ENCODE measurements around the gene SGMS1. TPM values are rescaled to one million over a fixed set of nuclear protein-coding genes. Genes with fewer than 3 reads are reported as not detected.
"Not testable (repeated sequence)": the region's sequence is repeated elsewhere in the genome, so short reads cannot be mapped to it uniquely, and the experiment has no call there.

SGMS1 gene
- total and polyA plus RNA-seq, 4 donors: 8.9 to 54.3 (median 22.2) TPM

- H3K27ac ChIP-seq (ENCODE audit: low read depth in 1 of 2, low read length in 2 of 2): no peak overlapping the region
- WGBS, 2 donors: 91 to 92% methylated on average over 5 of the region's 5 CpGs
Observed at GRCh38 chr10:50575477-50576244, 48.1 kb downstream of the SGMS1 start.

DNA sequence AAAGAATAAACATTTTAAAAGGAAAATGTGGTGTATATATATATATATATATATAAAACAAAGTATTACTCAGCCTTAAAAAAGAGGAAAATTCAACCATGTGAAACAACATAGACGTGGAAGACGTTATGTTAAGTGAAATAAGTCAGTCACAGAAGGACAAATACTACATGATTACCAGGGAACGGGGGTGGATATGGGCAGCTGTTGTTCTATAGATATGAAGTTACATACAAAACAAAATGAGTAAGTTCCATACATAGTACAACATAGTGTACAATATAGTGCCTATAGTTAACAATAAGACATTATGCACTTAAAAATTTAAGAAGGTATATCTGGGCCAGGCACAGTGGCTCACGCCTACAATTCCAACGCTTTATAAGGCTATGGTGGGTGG, 48.8 kb downstream of the SGMS1 start:
- no peak overlapping the region for H3K27ac ChIP-seq (ENCODE audit: low read depth in 1 of 2, low read length in 2 of 2)
- H3K36me3 ChIP-seq (ENCODE audit: control insufficient read depth in 1 of 2, insufficient read depth in 2 of 2, low read length in 1 of 2): no peaks in the 10 kb centered on the region
- H3K4me1 ChIP-seq (ENCODE audit: control insufficient read depth in 1 of 2, insufficient read depth in 2 of 2, low read length in 2 of 2): peaks cover 4 to 5% of the 10 kb centered on the region in 2 donors
- H3K4me3 ChIP-seq (ENCODE audit: low read length in 2 of 2): no peak overlapping the region
- no peak for ATAC-seq (ENCODE audit: low FRiP score)
- WGBS, 2 donors: 94 to 97% methylated on average over 5 of the region's 5 CpGs
- no peak for DNase-seq
- no peaks in the 10 kb centered on the region for H3K27me3 ChIP-seq (ENCODE audit: control insufficient read depth in 1 of 2, insufficient read depth in 2 of 2, low read length in 1 of 2)
- intact Hi-C loops (cut with DNase I): no loop called here
- no peaks in the 10 kb centered on the region for H3K9me3 ChIP-seq (ENCODE audit: control insufficient read depth, low read length)

More at GRCh38 chr10:50575477-50576244, 48.1 kb downstream of the SGMS1 start:
- DNase-seq: no peak
- Histone ChIP-seq H3K9me3 (ENCODE audit: control insufficient read depth, low read length) (no peaks in the 10 kb centered on the region), H3K27me3 (ENCODE audit: control insufficient read depth in 1 of 2, insufficient read depth in 2 of 2, low read length in 1 of 2) (no peaks in the 10 kb centered on the region), H3K4me3 (ENCODE audit: low read length in 2 of 2) (no peak overlapping the region), H3K4me1 (ENCODE audit: control insufficient read depth in 1 of 2, insufficient read depth in 2 of 2, low read length in 2 of 2) (peaks cover 4 to 5% of the 10 kb centered on the region in 2 donors), H3K36me3 (ENCODE audit: control insufficient read depth in 1 of 2, insufficient read depth in 2 of 2, low read length in 1 of 2) (no peaks in the 10 kb centered on the region)
- intact Hi-C loops (cut with DNase I): no loop called here
- ATAC-seq (ENCODE audit: low FRiP score): no peak

DNA sequence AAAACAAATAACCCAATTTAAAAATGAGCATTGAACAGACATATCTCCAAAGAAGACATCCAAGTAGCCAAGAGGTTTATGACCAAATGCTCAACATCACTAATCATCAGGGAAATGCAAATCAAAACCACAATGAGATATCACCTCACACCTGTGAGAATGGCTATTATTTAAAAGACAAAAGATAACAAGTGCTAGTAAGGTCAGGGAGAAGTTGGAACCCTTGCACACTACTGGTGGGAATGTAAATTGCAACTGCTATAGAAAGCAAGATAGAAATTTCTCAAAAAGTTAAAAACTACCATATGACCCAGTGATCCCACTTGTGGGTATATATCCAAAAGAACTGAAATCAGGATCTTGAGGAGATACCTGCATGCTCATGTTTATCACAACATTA, 49.5 kb downstream of the SGMS1 start:
- Histone ChIP-seq H3K27ac (ENCODE audit: low read depth in 1 of 2, low read length in 2 of 2) (no peak overlapping the region), H3K4me3 (ENCODE audit: low read length in 2 of 2) (no peak overlapping the region), H3K4me1 (ENCODE audit: control insufficient read depth in 1 of 2, insufficient read depth in 2 of 2, low read length in 2 of 2) (peaks cover 4 to 5% of the 10 kb centered on the region in 2 donors), H3K36me3 (ENCODE audit: control insufficient read depth in 1 of 2, insufficient read depth in 2 of 2, low read length in 1 of 2) (no peaks in the 10 kb centered on the region), H3K27me3 (ENCODE audit: control insufficient read depth in 1 of 2, insufficient read depth in 2 of 2, low read length in 1 of 2) (no peaks in the 10 kb centered on the region), H3K9me3 (ENCODE audit: control insufficient read depth, low read length) (no peaks in the 10 kb centered on the region)
- ATAC-seq (ENCODE audit: low FRiP score) (no peak), DNase-seq (no peak)
- intact Hi-C loops (cut with DNase I): no loop called here

GRCh38 chr10:50572017-50572491, 51.7 kb downstream of the SGMS1 start:
- Histone ChIP-seq H3K4me1 (ENCODE audit: control insufficient read depth in 1 of 2, insufficient read depth in 2 of 2, low read length in 2 of 2) (peaks cover 4 to 5% of the 10 kb centered on the region in 2 donors), H3K27ac (ENCODE audit: low read depth in 1 of 2, low read length in 2 of 2) (no peak overlapping the region), H3K27me3 (ENCODE audit: control insufficient read depth in 1 of 2, insufficient read depth in 2 of 2, low read length in 1 of 2) (no peaks in the 10 kb centered on the region), H3K9me3 (ENCODE audit: control insufficient read depth, low read length) (no peaks in the 10 kb centered on the region), H3K36me3 (ENCODE audit: control insufficient read depth in 1 of 2, insufficient read depth in 2 of 2, low read length in 1 of 2) (no peaks in the 10 kb centered on the region), H3K4me3 (ENCODE audit: low read length in 2 of 2) (no peak overlapping the region)
- WGBS, 2 donors: 54 to 55% methylated on average over 2 of the region's 2 CpGs
- DNase-seq (no peak), ATAC-seq (ENCODE audit: low FRiP score) (no peak)
- intact Hi-C loops (cut with DNase I): no loop called here

DNA sequence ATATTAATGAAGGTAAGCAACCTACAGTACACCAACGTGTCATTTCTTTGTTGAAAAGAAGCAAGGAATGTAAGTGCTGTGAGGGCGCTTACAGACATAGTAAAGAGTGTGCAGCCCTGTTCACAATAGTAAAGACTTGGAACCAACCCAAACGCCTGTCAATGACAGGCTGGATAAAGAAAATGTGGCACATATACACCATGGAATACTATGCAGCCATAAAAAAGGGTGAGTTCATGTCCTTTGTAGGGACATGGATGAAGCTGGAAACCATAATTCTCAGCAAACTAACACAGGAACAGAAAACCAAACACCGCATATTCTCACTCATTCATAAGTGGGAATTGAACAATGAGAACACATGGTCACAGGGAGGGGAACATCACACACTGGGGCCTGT, 55.0 kb downstream of the SGMS1 start:
- H3K4me1 ChIP-seq (ENCODE audit: control insufficient read depth in 1 of 2, insufficient read depth in 2 of 2, low read length in 2 of 2); H3K36me3 ChIP-seq (ENCODE audit: control insufficient read depth in 1 of 2, insufficient read depth in 2 of 2, low read length in 1 of 2); H3K27me3 ChIP-seq (ENCODE audit: control insufficient read depth in 1 of 2, insufficient read depth in 2 of 2, low read length in 1 of 2); H3K9me3 ChIP-seq (ENCODE audit: control insufficient read depth, low read length); intact Hi-C loops (cut with DNase I); ATAC-seq (ENCODE audit: low FRiP score); H3K4me3 ChIP-seq (ENCODE audit: low read length in 2 of 2); H3K27ac ChIP-seq (ENCODE audit: low read depth in 1 of 2, low read length in 2 of 2); DNase-seq: not testable (repeated sequence)
- WGBS, 2 donors: 96 to 98% methylated on average over 4 of the region's 4 CpGs

- H3K27me3 ChIP-seq (ENCODE audit: control insufficient read depth in 1 of 2, insufficient read depth in 2 of 2, low read length in 1 of 2): no peaks in the 10 kb centered on the region
- 49 to 57% methylated on average over 3 of the region's 3 CpGs for WGBS, 2 donors
- DNase-seq (no peak), ATAC-seq (ENCODE audit: low FRiP score) (no peak)
- H3K27ac ChIP-seq (ENCODE audit: low read depth in 1 of 2, low read length in 2 of 2): no peak overlapping the region
- no peaks in the 10 kb centered on the region for H3K36me3 ChIP-seq (ENCODE audit: control insufficient read depth in 1 of 2, insufficient read depth in 2 of 2, low read length in 1 of 2)
- H3K4me1 ChIP-seq (ENCODE audit: control insufficient read depth in 1 of 2, insufficient read depth in 2 of 2, low read length in 2 of 2): no peaks in the 10 kb centered on the region
- intact Hi-C loops (cut with DNase I): no loop called here
- no peaks in the 10 kb centered on the region for H3K9me3 ChIP-seq (ENCODE audit: control insufficient read depth, low read length)
- no peak overlapping the region for H3K4me3 ChIP-seq (ENCODE audit: low read length in 2 of 2)
Observed at GRCh38 chr10:50567384-50567783, 56.4 kb downstream of the SGMS1 start.

DNA sequence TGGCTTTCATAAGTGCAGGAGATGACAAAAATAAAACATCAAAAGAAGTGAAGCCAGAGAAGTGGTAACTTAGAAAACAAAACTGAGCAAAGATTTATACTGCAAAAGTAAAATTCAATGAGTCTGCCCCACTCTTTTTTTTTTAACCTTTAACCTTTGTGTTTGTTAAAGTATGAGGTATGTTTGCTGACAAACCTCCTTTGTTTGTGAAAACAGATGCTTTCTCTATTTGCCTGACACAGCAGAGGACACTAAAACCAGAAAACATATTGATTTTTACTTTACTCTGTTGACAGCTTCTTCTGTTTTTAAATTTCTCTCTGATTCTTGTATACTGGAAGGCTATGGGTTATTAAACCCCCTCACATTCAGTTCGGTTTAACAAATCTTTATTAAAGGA, 57.6 kb downstream of the SGMS1 start:
- 0 to 48% methylated on average over 1 of the region's 1 CpG for WGBS, 2 donors
- intact Hi-C loops (cut with DNase I): no loop called here
- Histone ChIP-seq H3K27ac (ENCODE audit: low read depth in 1 of 2, low read length in 2 of 2) (no peak overlapping the region), H3K27me3 (ENCODE audit: control insufficient read depth in 1 of 2, insufficient read depth in 2 of 2, low read length in 1 of 2) (no peaks in the 10 kb centered on the region), H3K9me3 (ENCODE audit: control insufficient read depth, low read length) (no peaks in the 10 kb centered on the region), H3K36me3 (ENCODE audit: control insufficient read depth in 1 of 2, insufficient read depth in 2 of 2, low read length in 1 of 2) (no peaks in the 10 kb centered on the region), H3K4me3 (ENCODE audit: low read length in 2 of 2) (no peak overlapping the region), H3K4me1 (ENCODE audit: control insufficient read depth in 1 of 2, insufficient read depth in 2 of 2, low read length in 2 of 2) (peaks cover 0 to 5% of the 10 kb centered on the region in 2 donors)
- ATAC-seq (ENCODE audit: low FRiP score) (no peak), DNase-seq (no peak)

DNA sequence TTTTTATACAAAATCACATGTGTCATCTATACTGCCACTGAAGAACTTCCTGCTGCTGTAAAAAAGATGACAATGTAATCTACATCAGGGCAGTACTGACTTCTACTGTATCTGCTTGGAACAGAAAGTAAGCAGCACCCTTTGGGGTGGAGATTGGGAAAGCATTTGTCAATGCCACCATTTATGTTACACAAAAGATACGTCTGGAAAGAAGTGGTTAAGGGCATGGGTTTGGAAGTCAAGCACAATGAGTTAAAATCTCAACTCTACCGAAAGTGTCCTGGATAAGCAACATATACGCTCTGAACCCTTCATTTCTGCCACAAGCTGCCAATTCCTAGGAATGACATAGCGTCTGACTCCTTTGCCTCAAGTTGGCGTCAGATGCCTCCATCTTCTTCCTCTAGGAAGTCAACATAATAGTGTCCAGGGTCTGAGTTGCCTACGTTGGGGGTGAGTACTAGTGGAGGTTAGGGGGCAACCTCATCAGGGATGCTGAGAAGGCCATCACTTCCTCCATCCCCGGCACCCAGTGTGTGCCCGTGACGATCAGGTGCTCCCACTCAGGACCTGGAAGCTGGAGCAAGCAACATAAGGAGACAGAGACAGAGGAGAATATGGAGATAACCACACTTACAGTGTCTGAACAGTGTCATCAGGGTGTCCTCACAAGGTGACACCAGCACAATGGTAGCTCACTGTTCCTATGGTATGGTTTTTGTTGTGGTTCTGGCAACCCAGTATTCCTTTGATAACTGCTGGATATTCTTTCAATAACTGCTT, 58.3 kb downstream of the SGMS1 start:
- no peaks in the 10 kb centered on the region for H3K27me3 ChIP-seq (ENCODE audit: control insufficient read depth in 1 of 2, insufficient read depth in 2 of 2, low read length in 1 of 2)
- DNase-seq: no peak
- H3K36me3 ChIP-seq (ENCODE audit: control insufficient read depth in 1 of 2, insufficient read depth in 2 of 2, low read length in 1 of 2): no peaks in the 10 kb centered on the region
- peaks cover 0 to 5% of the 10 kb centered on the region in 2 donors for H3K4me1 ChIP-seq (ENCODE audit: control insufficient read depth in 1 of 2, insufficient read depth in 2 of 2, low read length in 2 of 2)
- 94% methylated on average over 9 of the region's 9 CpGs for WGBS, 2 donors
- no peaks in the 10 kb centered on the region for H3K9me3 ChIP-seq (ENCODE audit: control insufficient read depth, low read length)
- intact Hi-C loops (cut with DNase I): no loop called here
- H3K4me3 ChIP-seq (ENCODE audit: low read length in 2 of 2): no peak overlapping the region
- H3K27ac ChIP-seq (ENCODE audit: low read depth in 1 of 2, low read length in 2 of 2): no peak overlapping the region
- ATAC-seq (ENCODE audit: low FRiP score): no peak

DNA sequence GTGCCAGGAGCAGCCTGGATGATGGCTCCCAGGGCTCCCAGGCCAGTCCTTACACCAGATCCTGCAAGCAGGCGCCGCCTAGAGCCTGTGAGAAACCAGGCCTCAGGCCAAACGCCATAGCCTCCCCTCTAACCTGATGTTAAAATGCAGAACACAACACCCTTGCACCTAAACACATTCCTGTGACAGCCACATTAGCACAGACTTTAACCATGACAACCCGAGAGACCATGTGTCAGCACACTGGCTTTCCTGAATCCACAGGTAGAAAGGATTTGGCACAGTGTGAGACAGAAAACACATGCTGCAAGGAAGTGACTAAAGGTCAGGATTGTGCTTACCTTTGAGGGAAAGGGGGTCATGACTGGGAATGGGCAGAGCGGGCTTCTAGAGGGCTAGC, 59.9 kb downstream of the SGMS1 start:
- ATAC-seq (ENCODE audit: low FRiP score) (no peak), DNase-seq (no peak)
- Histone ChIP-seq H3K27me3 (ENCODE audit: control insufficient read depth in 1 of 2, insufficient read depth in 2 of 2, low read length in 1 of 2) (no peaks in the 10 kb centered on the region), H3K27ac (ENCODE audit: low read depth in 1 of 2, low read length in 2 of 2) (no peak overlapping the region), H3K9me3 (ENCODE audit: control insufficient read depth, low read length) (no peaks in the 10 kb centered on the region), H3K4me3 (ENCODE audit: low read length in 2 of 2) (no peak overlapping the region), H3K36me3 (ENCODE audit: control insufficient read depth in 1 of 2, insufficient read depth in 2 of 2, low read length in 1 of 2) (no peaks in the 10 kb centered on the region), H3K4me1 (ENCODE audit: control insufficient read depth in 1 of 2, insufficient read depth in 2 of 2, low read length in 2 of 2) (peaks cover 0 to 5% of the 10 kb centered on the region in 2 donors)
- 87 to 89% methylated on average over 5 of the region's 5 CpGs for WGBS, 2 donors
- intact Hi-C loops (cut with DNase I): no loop called here

All from aorta (tissue), 5 donors.